Liver (tissue), 3 donors: Measurements from ENCODE around the gene WIPI1.

ENCODE experiments used
- ATF3 ChIP-seq: IDR thresholded peaks from 2 replicates; pipeline ENCODE4 v1.6.1; 2016; ENCODE audit warnings: antibody characterized with exemption
- CTCF ChIP-seq: fragments of 150-350 bp; IDR thresholded peaks from 2 replicates; pipeline ENCODE4 v1.5.1; 2017; ENCODE audit warnings: improper control_type of control experiment, low read depth, low read length; ENCODE audit not compliant: missing input control
- EGR1 ChIP-seq, 2 donors: IDR thresholded peaks; 2 replicates each; pipeline ENCODE4 v1.6.1; 2016 to 2018; ENCODE audit warnings: antibody characterized with exemption in 2 of 2, low read depth in 2 of 2
- FOXA1 ChIP-seq: IDR thresholded peaks from 2 replicates; pipeline ENCODE4 v1.6.1; 2016; ENCODE audit warnings: antibody characterized with exemption
- GABPA ChIP-seq, 2 donors: IDR thresholded peaks in 1 of 2; conservative IDR thresholded peaks in 1 of 2; 2 replicates each; pipeline ENCODE4 v1.6.1; 2016; ENCODE audit warnings: antibody characterized with exemption in 2 of 2, mild to moderate bottlenecking in 1 of 2, moderate library complexity in 1 of 2
- JUND ChIP-seq, 2 donors: IDR thresholded peaks; 2 replicates each; pipeline ENCODE4 v1.6.1; 2016; ENCODE audit warnings: antibody characterized with exemption in 2 of 2
- MAX ChIP-seq: IDR thresholded peaks from 2 replicates; pipeline ENCODE4 v1.6.1; 2016; ENCODE audit warnings: antibody characterized with exemption
- NR2F2 ChIP-seq: IDR thresholded peaks from 2 replicates; pipeline ENCODE4 v1.6.1; 2016; ENCODE audit warnings: antibody characterized with exemption
- REST ChIP-seq: IDR thresholded peaks from 2 replicates; pipeline ENCODE4 v1.6.1; 2016; ENCODE audit warnings: antibody characterized with exemption, mild to moderate bottlenecking
- SP1 ChIP-seq: IDR thresholded peaks from 2 replicates; pipeline ENCODE4 v1.6.1; 2018; ENCODE audit warnings: antibody characterized with exemption, mild to moderate bottlenecking
- TAF1 ChIP-seq: conservative IDR thresholded peaks from 2 replicates; pipeline ENCODE4 v1.6.1; 2016; ENCODE audit warnings: antibody characterized with exemption, mild to moderate bottlenecking
- YY1 ChIP-seq: IDR thresholded peaks from 2 replicates; pipeline ENCODE4 v1.6.1; 2016; ENCODE audit warnings: antibody characterized with exemption, mild to moderate bottlenecking
- ZBTB33 ChIP-seq: IDR thresholded peaks from 2 replicates; pipeline ENCODE4 v1.6.1; 2016; ENCODE audit warnings: antibody characterized with exemption
- donor health status: healthy.
- donor health status: healthy.

GRCh38 chr17:68468788-68469187 is 11.5 kb upstream of the WIPI1 start:
- no peak for TF ChIP-seq ATF3
- TF ChIP-seq CTCF = no peak
- no peak for TF ChIP-seq MAX
- TF ChIP-seq REST = no peak
- TF ChIP-seq SP1 = no peak
- no peak for TF ChIP-seq ZBTB33
- TF ChIP-seq EGR1 (IDR thresholded peaks at IDR 0.05; ENCODE audit: low read depth in 2 of 2) = no peak
- no peak for TF ChIP-seq YY1
- no peak for TF ChIP-seq TAF1
- no peak for TF ChIP-seq JUND (IDR thresholded peaks at IDR 0.05)
- TF ChIP-seq NR2F2 = no peak
- no peak for TF ChIP-seq FOXA1
- TF ChIP-seq GABPA (IDR thresholded peaks at IDR 0.05 in 1 of 2, conservative IDR thresholded peaks at IDR 0.05 in 1 of 2) = no peak
